Femur (tissue), 1 donor: ENCODE measurements around the gene SH3PXD2B.

Source experiments
- DNase-seq: peaks from one replicate; pipeline ENCODE4 v3.0.0-alpha.2; 2017

Gene SH3PXD2B

DNA sequence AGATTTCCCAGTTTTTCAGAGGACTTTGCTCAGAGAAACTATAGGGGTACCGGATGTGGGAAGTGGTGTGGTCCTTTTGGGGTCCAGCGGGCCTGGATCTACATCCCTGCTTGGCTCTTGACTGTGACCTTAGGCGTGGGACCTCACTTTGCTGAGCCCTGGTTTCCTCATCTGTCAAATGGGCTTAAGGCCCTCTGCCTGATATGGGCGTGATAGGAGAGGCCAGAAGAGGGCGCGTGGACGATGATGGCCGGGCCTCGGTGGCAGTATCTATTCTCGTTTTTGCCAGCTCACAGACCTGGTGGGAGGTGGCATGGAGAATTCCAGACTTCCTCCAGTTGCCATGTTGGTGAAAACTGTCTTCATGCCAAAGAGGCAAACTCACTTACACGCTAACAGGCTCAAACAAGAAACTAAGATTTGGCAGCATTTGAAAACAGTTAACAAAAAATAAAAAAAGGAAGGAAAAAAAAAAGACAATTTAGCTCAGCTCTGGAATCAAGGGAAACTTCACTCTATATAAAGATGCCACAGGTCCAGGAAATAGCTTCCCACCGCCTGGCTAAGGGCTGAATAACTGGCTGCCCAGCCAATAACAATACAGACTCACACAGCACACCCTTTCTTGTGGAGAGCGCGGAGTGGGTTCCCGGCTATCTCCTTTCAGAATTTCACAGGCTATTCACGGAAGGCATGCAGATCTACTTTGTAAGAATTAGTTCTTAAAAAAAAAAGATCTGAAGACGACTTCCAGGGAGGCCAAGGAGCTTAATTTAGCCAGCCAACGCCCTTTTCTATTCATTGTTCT, 1.7 kb downstream of the SH3PXD2B start:
- peak; percentile 76 for DNase-seq

DNA sequence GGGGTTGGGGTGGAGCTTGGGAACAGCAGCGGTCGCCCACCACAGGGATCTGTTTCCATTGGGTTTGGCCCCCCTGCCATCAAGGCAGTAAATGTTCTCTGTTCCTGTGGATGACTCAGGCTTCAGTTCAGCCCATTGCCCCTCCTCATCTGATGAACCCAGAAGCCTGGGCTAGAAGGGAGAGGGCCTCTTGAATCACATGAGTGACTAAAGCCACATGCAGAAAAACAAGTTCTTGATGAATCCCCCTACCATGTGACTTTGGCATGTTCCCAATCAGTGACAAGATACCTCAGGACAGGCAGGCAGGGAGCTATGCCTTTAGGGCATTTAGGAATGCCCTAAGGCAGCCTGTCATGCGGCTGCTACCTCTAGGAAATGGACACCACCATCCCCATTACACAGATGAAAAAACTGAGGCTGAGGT, 2.5 kb downstream of the SH3PXD2B start:
- DNase-seq = peak; percentile 62

DNA sequence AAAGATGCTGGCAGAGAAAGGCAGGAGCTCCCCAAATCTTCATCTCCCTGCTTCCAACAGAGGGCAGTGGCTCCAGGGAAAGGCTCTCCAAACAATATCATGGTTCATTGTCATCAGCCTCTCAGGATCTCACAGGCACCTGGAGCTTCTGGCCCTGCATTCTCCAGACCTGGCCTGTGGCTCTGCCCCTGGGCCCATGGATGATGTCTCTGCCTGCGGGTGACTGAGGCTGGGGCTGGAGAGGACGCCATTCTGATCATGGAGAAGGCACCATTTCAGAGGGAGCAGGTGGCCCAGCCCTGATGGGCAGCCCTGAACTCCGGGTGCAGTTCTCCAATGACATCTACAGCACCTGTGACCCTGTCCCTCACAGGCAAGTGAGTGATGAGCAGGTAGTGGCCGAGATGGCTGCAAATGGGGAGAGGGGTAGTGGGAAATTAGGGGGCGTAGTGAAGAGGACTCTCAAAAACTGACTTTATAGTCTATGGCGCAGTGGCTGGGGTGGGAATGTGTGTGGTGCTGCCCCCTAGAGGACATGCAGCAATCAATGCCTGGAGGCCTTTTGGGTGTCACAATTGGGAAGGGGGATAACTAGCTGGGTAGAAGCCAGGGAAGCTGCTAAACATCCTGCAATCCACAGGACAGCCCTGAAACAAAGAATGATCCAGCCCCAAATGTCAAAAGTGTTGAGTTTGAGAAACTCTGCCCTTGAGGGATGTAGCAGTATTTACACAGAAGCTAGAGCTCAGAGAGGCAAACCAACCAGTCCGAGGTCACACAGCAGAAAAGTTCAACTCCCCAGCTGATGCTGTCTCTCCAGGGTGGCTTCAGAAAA, 3.2 kb downstream of the SH3PXD2B start:
- DNase-seq = no peak

DNA sequence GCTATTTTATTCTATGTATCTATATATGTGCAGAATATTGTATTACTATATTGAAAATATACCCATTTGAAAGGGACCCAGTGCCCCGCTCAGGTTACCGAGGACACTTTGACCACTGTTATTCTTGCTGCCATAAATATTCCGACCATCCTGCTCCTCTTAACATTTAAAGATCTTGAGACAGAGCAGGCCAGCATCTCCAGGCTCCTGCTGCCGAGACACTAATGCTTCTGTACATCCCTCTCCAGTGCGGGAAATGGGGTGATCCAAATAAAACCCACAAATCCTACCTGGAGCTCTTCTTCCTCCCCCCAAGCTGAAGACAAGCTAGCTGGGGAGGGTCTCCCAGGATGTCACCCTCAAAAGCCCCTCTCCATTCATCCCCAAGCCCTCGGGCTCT, 3.9 kb downstream of the SH3PXD2B start:
- no peak for DNase-seq

GRCh38 chr5:172448999-172449398, 5.3 kb downstream of the SH3PXD2B start:
- DNase-seq = no peak

DNA sequence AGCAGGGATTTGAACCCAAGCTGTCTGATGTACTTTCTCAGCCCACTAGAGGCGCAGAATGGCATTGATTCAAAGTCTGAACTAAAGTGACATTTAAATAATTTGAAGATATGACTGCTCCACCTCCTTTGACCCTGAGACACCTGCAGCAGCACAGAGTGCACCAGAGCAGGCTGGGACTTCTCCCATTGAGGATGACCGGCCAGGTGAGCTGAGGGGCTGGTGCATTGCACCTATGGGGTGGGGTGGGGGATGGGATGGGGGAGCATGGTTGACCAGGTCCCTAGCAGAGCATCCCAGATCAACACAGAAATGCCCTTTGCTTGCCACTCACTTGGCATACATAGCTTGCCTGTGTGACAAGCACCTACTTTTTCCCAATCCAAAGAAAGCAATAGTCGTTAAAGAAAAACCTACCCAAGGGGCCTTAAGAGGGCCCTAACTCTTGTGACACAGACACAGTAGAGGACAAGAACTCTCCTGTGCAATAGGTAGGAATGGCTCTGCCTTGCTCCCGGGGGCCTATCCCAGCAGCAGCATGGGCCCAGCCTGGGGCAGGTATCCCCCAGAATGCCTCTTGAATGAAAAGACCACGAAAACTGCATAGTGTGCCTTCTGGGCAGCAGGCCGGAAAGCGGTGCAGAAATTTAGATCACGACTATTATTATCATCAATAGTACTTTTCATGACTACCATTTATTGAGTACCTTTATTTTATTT, 6.5 kb downstream of the SH3PXD2B start:
- no peak for DNase-seq

GRCh38 chr5:172446336-172447051, 7.8 kb downstream of the SH3PXD2B start:
- DNase-seq = peak; percentile 59

- DNase-seq = peak; percentile 28
These were observed 8.5 kb downstream of the SH3PXD2B start for GRCh38 chr5:172445866-172446265.

DNA sequence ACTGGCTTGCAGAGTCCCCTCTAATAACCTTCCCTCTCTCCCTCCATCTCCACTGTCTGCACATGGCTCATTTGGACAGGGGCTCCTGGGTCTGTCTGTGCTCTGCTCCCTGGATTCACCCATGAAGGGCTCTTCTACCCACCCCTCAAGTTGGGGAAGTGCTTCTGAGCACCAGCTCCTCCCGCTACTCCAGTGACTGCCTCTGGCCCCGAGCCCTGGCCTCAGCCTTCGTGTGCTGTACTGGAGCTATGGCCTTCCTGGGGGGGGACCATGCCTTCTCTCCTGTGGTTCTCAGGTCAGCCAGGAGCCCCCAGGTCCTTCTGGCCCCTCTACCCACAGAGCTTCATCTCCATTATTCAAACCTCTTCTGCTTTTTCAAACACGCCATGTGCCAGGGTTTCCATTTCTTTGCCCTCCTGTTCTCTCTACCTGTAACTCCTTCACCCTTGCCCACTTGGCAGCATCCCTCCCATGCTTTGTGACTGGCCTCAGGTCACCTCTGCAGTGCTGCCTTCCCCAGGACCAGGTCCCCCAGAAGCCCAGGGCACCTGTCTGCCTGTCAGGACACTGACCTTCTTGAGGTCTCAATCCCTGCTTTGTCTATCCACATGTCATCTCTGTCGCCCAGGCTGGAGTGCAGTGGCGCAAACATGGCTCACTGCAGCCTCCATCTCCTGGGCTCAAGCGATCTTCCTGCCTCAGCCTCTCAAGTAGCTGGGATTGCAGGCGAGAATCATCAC, 9.5 kb downstream of the SH3PXD2B start:
- DNase-seq = no peak

GRCh38 chr5:172444110-172444510, 10.2 kb downstream of the SH3PXD2B start:
- peak; percentile 12 for DNase-seq

GRCh38 chr5:172443441-172444109, 10.8 kb downstream of the SH3PXD2B start:
- peak; percentile 86 for DNase-seq

DNA sequence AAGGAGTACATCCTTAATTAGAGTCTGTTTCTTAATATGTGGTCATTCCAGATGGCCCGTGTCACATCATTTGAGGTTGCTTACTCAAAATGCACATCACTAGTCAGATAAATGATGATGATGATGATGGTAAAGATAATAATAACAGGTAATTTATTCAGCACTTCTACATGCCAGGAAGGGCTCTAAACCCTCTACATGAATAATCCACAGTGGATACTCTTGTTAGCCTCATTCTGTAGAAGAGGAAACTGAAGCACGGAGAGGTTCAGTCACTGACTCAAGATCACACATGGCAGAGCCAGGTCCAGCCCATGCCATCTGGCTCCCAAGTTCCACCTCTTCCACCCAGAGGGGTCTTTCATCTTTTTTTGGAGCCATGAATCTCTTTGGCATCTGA, 11.7 kb downstream of the SH3PXD2B start:
- no peak for DNase-seq

DNA sequence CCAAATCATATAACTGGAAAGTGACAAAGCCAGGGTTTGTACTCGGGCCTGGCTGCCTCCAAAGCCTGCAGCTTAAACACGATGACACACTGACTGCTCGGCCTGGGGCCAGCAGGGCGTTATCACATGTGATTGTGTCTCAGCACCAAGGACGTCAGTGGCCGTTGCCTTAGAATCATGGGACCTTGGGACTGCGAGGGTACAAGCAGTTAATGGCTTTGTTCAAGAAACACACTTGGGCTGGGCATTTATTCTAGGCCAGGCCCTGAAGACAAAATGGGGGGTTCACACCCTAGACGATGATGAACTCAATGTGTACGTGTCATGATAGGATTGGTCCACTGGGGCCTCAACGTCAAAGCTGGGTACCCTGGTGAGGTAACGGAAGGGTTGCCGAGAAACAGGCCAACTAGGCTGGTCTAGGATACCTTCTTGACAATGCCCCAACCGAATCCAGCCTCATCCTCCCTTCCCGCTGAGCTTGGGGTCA, 13.0 kb downstream of the SH3PXD2B start:
- DNase-seq = no peak

- DNase-seq = no peak
These were observed 13.8 kb downstream of the SH3PXD2B start for GRCh38 chr5:172440486-172440885.

DNA sequence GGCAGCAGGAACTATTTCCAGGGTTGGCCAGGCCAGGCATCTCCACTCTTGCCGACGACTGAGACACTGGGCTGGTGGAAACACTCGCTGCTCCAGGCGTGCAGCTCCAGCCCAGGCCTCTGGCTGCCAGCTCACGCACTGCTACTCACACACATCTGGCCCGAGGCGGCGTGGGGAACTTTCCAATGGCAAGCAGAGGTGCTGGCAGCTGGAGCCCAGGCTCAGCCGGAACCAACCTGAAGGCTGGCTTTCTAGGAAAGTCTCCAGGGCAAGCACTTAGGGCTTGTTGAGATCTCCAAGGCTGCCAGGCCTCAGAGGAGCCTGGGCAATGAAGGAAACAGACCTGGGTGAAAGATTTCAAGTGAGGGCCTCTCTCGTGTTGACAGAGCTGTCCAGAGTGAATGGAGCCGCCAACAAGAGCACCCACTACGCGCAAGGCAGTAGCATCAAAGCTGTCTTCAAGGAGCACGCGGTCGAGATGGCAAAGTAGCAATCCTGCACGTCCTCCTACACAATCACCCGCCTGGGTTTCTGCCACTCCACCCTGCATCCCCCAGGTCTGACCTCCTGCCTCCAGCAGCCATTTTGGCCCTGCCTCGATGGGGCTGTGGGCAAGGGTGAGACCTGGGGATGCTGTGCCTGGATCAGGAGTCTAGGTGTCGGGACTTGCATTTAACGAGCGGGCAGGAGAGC, 14.4 kb downstream of the SH3PXD2B start:
- peak; percentile 89 for DNase-seq

- DNase-seq = no peak
These were observed 16.0 kb downstream of the SH3PXD2B start for GRCh38 chr5:172438319-172438668.

DNA sequence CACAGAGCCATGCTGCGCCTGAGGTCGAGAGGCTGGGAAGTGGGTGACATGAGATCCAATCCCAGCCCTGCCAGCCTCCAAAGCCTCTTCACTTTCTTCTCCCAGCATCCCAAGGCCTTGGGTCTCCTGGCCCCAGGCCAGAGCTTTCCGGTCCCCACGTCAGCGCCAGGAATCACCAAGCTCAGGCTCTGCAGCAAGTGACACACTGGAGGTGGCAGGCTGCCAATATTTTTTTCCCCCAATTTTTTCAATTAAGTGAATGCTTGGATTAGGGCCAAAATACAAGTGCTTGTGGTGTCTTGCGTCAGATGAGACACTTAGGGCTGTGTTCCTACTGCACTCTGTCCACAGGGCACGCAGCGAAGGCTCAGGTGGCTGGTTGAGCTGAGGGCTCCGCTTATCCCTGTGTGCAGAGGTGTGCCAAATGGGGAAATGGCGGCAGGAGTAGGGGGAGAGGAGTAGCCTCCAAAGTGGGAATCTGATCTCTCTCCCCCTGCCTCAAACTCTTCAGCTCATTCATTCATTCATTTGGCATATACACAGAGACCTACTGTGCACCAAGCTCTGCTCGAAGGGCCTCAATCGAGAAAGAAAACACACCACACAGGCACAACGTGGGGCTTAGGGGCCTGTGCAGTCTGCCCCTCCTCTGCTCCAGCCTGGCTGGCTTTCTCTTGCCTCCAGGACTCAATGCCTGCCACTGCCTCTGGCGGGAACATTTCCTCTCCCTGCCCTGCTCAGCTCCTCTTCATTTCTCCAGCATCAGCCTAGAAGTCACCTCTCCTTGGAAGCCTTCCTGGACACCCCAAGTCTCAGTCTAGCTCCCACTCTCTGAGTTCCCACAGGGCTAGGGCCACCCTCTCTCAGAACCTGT, 16.6 kb downstream of the SH3PXD2B start:
- DNase-seq = peak; percentile 73

GRCh38 chr5:172436879-172437369, 17.4 kb downstream of the SH3PXD2B start:
- DNase-seq = no peak
